CD4-positive, alpha-beta T cell treated with Interleukin-1 beta for 1 hour (primary cell): ENCODE results near the gene FSIP2.
"Not testable (repeated sequence)": the region's sequence is repeated elsewhere in the genome, so short reads cannot be mapped to it uniquely, and the experiment has no call there.

ENCODE experiments used
- DNase-seq, 2 donors: peaks; one replicate each; pipeline ENCODE4 v3.0.0-alpha.2; 2020 to 2022

FSIP2 gene

DNA sequence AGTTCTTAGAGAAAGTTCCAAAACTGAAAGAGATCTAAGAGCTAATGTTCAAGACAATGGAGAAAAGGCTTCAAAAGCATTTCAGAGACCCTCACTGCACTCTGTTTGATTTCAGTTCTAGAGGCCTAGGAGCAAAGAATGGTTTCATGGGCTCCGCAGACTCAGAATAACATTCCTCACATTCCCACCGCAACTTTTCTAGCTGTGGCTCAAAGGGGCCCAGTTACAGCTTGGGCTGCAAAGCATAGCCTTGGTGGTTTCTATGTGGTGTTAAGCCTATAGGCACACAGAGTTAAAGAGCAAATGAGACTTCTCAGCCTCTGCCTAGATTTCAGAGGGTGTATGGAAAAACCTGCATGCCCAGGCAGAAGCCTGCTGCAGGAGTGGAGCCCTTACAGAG, 73.0 kb downstream of the FSIP2 start:
- DNase-seq: no peak

DNA sequence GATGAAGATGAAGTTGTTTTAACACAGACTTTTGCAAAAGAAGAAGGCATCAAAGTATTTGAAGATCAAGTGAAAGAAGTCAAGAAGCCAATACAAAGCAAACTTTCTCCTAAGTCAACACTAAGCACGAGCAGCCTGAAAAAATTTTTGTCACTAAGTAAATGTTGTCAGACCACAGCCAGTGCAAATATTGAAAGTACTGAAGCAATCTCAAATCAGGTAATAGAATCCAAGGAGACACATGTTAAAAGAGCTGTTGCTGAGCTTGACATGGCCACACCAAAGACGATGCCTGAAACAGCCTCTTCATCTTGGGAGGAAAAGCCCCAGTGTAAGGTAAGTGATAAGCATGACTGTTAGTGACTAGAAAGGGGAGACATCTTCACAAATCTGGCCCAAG, 75.1 kb downstream of the FSIP2 start:
- no peak for DNase-seq

GRCh38 chr2:185817991-185818390, 79.4 kb downstream of the FSIP2 start:
- DNase-seq: no peak

GRCh38 chr2:185821467-185821866, 82.9 kb downstream of the FSIP2 start:
- DNase-seq: no peak

DNA sequence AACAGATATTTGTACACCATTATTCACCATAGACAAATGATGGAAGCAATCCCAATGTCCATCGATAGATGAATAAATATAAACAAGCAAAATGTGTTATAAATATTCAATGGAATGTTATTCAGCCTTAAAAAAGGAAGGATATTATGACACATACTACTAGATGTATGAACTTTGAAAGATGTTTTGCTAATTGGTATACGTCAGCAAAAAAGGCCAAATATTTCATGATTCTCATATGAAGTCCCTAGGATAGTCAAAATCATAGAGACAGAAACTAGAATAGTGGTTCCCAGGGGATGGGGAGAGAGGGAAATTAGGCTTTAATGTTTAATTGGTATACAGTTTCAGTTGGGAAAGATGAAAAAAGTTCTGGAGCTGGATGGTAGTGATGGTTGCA, 85.2 kb downstream of the FSIP2 start:
- DNase-seq: no peak

DNA sequence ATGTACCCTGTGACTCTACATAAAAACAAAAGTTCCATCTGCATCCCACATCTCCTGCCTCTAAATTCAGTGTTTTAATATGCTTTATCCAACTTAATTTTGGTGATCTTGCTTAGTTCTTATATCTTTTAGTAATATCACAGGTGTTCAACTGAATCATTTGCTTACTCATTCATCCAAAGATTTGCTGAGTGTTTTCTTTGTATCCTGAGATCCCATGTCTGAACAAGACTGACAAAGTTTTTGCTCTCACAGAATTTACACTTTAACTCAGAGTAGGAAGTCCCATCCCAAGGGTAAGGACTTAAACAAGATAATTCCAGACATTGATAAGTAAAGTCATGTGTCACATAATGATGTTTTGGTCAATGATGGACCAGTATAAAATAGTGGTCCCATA, 87.0 kb downstream of the FSIP2 start:
- DNase-seq: no peak

DNA sequence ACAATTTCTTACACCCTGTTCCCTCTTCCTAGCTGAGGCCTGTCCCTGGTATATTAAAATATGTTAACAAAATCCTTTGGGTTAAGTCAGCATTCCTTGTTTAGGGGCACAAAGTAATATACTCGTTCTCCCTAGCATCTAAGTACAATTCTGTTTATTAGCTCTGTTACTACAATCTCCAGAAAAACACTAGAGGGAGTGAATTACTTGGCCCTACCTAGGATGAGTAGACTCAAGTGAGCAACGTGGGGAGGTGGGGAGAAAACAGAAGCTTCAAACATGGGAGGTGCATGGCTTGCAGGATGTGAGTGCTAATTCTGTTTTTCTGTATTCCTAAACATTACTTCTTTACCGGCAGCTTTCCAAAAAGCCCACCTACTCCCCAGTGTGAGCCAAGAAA, 89.7 kb downstream of the FSIP2 start:
- no peak for DNase-seq

DNA sequence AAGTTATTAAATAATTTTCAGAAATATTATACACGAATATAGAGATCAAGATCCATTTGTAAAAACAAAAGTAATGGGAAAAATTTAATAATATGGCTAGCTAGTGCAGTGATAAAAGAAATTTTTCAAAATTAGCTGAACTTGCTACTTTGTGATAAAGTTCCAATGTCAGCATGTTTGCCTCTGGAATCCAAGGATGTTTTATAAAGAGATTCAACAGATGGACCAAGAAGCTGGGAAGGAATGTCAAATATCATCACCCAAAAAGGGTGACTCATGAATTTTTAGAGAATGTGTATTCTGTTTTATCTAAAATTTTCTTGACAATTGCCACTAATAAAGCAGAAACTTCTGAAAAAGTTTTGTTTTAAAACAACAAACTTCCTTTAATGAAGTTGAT, 95.3 kb downstream of the FSIP2 start:
- no peak for DNase-seq

DNA sequence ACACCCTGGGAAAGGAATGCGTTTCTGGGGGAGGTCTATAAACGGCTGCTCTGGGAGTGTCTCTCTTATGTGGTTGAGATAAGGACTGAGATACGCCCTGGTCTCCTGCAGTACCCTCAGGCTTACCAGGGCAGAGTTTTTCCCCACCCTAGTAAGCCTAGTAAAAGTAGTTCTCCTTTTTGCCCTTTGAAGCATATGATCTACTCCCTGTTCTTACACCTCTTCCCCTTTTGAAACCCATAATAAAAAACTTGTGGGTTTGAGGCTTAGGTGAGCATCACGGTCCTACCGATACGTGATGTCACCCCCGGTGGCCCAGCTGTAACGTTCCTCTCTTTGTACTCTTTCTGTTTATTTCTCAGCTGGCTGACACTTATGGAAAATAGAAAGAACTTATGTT, 97.4 kb downstream of the FSIP2 start:
- no peak for DNase-seq

DNA sequence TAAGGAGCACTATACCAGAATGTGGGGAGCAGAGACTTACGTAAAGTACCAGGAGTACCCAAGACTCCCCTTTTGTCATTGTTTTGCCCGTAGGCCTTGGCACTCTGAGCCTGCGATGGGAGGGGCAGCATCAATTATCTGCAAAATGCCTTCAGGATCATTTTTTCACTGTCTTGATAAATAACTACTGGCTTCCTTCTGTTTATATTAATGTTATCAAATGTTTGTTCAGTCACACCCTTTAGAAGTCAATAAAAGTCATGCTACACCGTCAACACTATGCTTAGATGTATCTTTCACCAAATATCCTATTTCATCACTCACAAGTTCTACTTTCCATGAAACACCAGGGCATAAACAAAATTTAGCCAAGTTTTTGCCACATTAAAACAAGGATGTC, 116.3 kb downstream of the FSIP2 start:
- no peak for DNase-seq

DNA sequence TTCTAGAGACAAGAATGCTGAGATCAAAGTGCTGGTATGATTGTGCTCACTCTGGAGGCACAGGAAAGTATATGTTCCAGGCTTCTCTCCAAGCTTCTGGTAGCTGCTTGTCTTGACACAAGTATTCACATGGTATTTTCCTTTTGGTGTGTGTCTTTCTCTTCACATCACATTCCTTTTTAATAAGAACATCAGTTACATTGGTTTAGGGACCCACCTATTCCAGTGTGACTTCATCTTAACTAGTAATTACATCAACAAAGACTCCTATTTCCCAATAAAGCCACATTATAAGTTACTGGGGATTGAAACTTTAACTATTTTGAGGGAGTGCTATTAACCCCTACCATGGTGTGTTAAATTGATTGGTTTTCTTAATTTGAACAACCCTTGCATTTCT, 119.1 kb downstream of the FSIP2 start:
- DNase-seq: no peak

DNA sequence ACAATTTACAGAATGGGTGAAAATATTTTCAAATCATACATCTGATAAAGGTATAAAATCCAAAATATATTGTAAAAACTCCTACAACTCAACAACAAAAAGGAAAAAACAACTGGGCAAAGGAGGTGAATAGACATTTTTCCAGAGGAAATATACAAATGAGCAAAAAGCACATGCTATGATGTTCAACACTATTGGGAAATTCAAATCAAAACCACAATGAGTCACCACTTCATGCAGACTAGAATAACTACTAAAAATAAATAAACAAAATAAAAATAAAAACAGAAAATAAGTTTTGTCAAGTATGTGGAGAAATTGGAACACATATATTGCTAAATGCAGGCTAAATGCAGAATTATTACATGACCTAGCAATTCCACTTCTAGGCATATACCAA, 120.9 kb downstream of the FSIP2 start:
- DNase-seq: no peak

- no peak for DNase-seq
These were observed 121.7 kb downstream of the FSIP2 start for GRCh38 chr2:185860321-185860720.

DNA sequence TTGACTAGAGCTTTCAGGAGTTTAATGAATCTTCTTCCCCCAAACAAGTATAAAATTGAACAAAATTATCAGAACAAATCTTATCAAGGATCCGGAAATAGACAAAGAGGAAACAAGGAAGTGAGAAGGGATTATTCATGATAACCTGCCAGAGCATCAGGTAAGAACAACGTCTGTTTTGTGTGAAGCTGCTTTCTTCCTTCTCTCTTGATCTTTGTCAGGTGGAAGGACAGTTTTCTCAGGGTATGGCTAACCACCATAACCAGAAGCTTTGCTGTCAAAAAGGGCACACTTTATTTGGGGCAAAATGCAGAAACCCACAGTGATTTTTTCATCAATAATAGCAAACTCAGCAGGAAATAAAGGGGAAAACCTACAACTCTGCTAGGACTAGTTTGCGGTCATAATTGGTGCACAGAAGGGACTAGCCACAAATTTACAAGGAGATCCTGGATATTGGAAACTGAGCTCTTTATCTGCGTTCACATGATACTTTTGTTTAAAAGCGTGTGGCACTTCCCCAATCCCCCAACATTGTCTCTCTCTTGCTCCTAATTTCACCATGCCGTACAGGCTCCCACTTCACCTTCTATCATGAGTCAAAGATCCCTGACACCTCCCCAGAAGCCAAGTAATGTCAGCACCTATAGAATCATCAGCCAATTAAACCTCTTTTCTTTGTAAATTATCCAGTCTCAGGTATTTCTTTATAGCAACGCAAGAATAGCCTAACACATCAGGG, 124.2 kb downstream of the FSIP2 start:
- DNase-seq: no peak

DNA sequence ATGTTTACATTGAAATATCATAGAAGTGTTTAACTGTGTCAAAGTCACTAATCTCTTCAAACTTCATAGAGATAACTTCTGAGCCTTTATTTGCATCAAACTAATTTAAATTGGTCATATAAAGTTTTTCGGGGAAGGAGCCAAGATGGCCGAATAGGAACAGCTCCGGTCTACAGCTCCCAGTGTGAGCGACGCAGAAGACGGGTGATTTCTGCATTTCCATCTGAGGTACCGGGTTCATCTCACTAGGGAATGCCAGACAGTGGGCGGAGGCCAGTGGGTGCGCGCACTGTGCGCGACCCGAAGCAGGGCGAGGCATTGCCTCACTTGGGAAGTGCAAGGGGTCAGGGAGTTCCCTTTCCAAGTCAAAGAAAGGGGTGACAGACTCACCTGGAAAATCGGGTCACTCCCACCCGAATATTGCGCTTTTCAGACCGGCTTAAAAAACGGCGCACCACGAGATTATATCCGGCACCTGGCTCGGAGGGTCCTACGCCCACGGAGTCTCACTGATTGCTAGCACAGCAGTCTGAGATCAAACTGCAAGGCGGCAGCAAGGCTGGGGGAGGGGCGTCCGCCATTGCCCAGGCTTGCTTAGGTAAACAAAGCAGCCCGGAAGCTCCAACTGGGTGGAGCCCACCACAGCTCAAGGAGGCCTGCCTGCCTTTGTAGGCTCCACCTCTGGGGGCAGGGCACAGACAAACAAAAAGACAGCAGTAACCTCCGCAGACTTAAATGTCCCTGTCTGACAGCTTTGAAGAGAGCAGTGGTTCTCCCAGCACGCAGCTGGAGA, 126.1 kb downstream of the FSIP2 start:
- DNase-seq: not testable (repeated sequence)

DNA sequence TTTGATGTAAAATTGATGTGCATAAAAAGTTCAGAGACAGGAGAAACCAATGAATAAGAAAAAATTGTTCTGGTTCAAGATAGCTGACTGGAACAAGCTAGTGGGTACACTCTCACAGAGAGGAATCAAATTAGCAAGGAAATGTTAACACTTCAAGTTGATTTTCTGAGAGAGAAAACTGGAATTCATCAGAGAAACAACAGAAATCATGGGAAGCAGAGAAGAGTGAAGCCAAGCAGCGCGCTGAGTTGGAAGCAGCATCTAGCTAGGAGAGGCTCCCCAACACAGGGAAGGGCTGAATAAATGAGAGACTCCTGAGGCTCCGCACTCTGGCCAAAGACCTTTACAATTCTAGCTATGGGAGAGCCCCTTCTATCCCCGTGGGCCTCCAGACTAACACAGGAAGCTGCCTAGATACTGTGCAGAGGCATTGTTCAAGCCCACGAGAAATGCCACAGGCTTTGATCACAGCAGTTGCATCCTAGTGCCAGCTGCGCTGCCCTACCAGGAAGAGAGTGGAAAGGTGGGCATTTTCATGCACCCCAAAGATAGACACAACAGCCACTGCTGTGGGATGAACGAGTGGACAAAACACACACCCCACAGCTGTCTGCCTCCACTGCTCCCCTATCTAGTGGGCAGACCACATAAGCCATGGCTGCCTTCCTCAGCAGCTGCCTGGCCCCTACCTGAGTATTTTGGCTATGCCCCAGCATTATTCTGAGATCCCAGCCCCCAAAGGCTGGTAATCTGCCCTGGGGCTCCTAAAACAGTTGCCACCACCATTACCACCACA, 136.7 kb downstream of the FSIP2 start:
- no peak for DNase-seq

- no peak for DNase-seq
These were observed 137.6 kb downstream of the FSIP2 start for GRCh38 chr2:185876234-185876633.

GRCh38 chr2:185880396-185880795, 141.8 kb downstream of the FSIP2 start:
- DNase-seq: no peak
